ENCODE data around the gene PIGR. TPM values are rescaled to one million over a fixed set of nuclear protein-coding genes. Genes with fewer than 3 reads are reported as not detected.

Gene PIGR
- total and polyA plus RNA-seq, 12 donors, result under 0.01 to 3.4 (median 0.55) TPM; not detected in 2

- Histone ChIP-seq H3K4me3 (no peak overlapping the region), H3K9me3 (replicated peaks in 1 of 3) (no peaks in the 10 kb centered on the region), H3K4me1 (replicated peaks in 1 of 2) (no peaks in the 10 kb centered on the region), H3K27me3 (no peaks in the 10 kb centered on the region), H3K36me3 (replicated peaks in 1 of 2) (no peaks in the 10 kb centered on the region), H3K27ac (no peak overlapping the region)
- 82 to 85% (median 84%) methylated on average over 6 of the region's 6 CpGs for WGBS, 4 donors
- TF ChIP-seq POLR2A (IDR thresholded peaks at IDR 0.05), result no peak
- TF ChIP-seq CTCF (IDR thresholded peaks at IDR 0.05), result no peak
- DNase-seq, result peak in 1 of 7 donors; percentile 30
- intact Hi-C loops (cut with DNase I), result loop anchor here in 1 of 2 donors (10.0 kb wide), 1 partner anchor 167 kb away; no protein-coding TSS in a partner anchor
These were observed 44.3 kb downstream of the PIGR start for GRCh38 chr1:206901944-206902343.

- 84 to 92% (median 87%) methylated on average over 7 of the region's 7 CpGs for whole genome bisulfite sequencing, 4 donors
- intact Hi-C loops (cut with DNase I), result loop anchor here in 1 of 2 donors (10.0 kb wide), 1 partner anchor 165 kb away; no protein-coding TSS in a partner anchor
- Histone ChIP-seq H3K4me3 (no peak overlapping the region), H3K36me3 (replicated peaks in 1 of 2) (no peaks in the 10 kb centered on the region), H3K27ac (no peak overlapping the region), H3K9me3 (replicated peaks in 1 of 3) (no peaks in the 10 kb centered on the region), H3K4me1 (replicated peaks in 1 of 2) (no peaks in the 10 kb centered on the region), H3K27me3 (no peaks in the 10 kb centered on the region)
- peak in 1 of 7 donors; percentile 27 for DNase-seq
- TF ChIP-seq POLR2A (IDR thresholded peaks at IDR 0.05), result no peak
These were observed 46.1 kb downstream of the PIGR start for GRCh38 chr1:206900149-206900548.

- intact Hi-C loops (cut with DNase I), result loop anchor here in 1 of 2 donors (10.0 kb wide), 1 partner anchor 165 kb away; no protein-coding TSS in a partner anchor
- Histone ChIP-seq H3K27ac (no peak overlapping the region), H3K27me3 (no peaks in the 10 kb centered on the region), H3K4me1 (replicated peaks in 1 of 2) (no peaks in the 10 kb centered on the region), H3K4me3 (no peak overlapping the region), H3K36me3 (replicated peaks in 1 of 2) (no peaks in the 10 kb centered on the region), H3K9me3 (replicated peaks in 1 of 3) (no peaks in the 10 kb centered on the region)
- TF ChIP-seq POLR2A (IDR thresholded peaks at IDR 0.05), result no peak
- no peak for TF ChIP-seq CTCF (IDR thresholded peaks at IDR 0.05)
- peak in 1 of 7 donors; percentile 14 for DNase-seq
- 60 to 70% (median 66%) methylated on average over 5 of the region's 5 CpGs for WGBS, 4 donors
These were observed 46.5 kb downstream of the PIGR start for GRCh38 chr1:206899717-206900116.

GRCh38 chr1:206898915-206899431 lies 47.3 kb downstream of the PIGR start:
- no peaks in the 10 kb centered on the region for H3K4me1 ChIP-seq (replicated peaks in 1 of 2)
- intact Hi-C loops (cut with DNase I), result no loop called here
- no peaks in the 10 kb centered on the region for H3K27me3 ChIP-seq
- no peak overlapping the region for H3K4me3 ChIP-seq
- H3K36me3 ChIP-seq (replicated peaks in 1 of 2), result no peaks in the 10 kb centered on the region
- DNase-seq, result peak in 1 of 7 donors; percentile 27
- TF ChIP-seq POLR2A (IDR thresholded peaks at IDR 0.05) (no peak), CTCF (IDR thresholded peaks at IDR 0.05) (no peak)
- no peak overlapping the region for H3K27ac ChIP-seq
- 76 to 90% (median 85%) methylated on average over 10 to 13 of the region's 13 CpGs for WGBS, 4 donors
- no peaks in the 10 kb centered on the region for H3K9me3 ChIP-seq (replicated peaks in 1 of 3)

All from adrenal gland (tissue), 12 donors.